ENCODE measurements around the gene SNRPD2. TPM values are rescaled to one million over a fixed set of nuclear protein-coding genes. Genes with fewer than 3 reads are reported as not detected.

The SNRPD2 gene
- total RNA-seq, 2 donors from 2014 or later = 25.1 to 66.4 TPM

GRCh38 chr19:45716359-45717130 is 24.8 kb upstream of the SNRPD2 start:
- no peak for ATAC-seq
- peaks cover 4 to 5% of the 10 kb centered on the region in 2 donors for H3K36me3 ChIP-seq (replicated peaks in 1 of 2; ENCODE audit: insufficient read depth in 1 of 2, low read depth in 2 of 2)
- peak; percentile 37 to 60 (median 43) for DNase-seq
- TF ChIP-seq POLR2A (IDR thresholded peaks at IDR 0.05) = no peak
- TF ChIP-seq CTCF (IDR thresholded peaks at IDR 0.05) = no peak
- WGBS, 2 donors = 2% methylated on average over 24 of the region's 24 CpGs
- H3K4me1 ChIP-seq = peaks cover 31% of the 10 kb centered on the region
- H3K4me3 ChIP-seq = peak overlapping the region; percentile 7 to 30
- peak overlapping the region; percentile 77 to 92 (median 91) for H3K27ac ChIP-seq
- intact Hi-C loops (cut with DNase I) = no loop called here
- no peaks in the 10 kb centered on the region for H3K27me3 ChIP-seq
- no peaks in the 10 kb centered on the region for H3K9me3 ChIP-seq

GRCh38 chr19:45715139-45715538 is 23.4 kb upstream of the SNRPD2 start:
- no peaks in the 10 kb centered on the region for H3K9me3 ChIP-seq
- peaks cover 21% of the 10 kb centered on the region for H3K4me1 ChIP-seq
- H3K36me3 ChIP-seq (replicated peaks in 1 of 2; ENCODE audit: insufficient read depth in 1 of 2, low read depth in 2 of 2) = peaks cover 4 to 5% of the 10 kb centered on the region in 2 donors
- TF ChIP-seq POLR2A (IDR thresholded peaks at IDR 0.05) (no peak), CTCF (IDR thresholded peaks at IDR 0.05) (no peak)
- H3K4me3 ChIP-seq = no peak overlapping the region
- intact Hi-C loops (cut with DNase I) = no loop called here
- H3K27ac ChIP-seq = no peak overlapping the region
- no peak for DNase-seq
- no peaks in the 10 kb centered on the region for H3K27me3 ChIP-seq
- 89 to 93% methylated on average over 3 of the region's 3 CpGs for WGBS, 2 donors
- ATAC-seq = no peak

GRCh38 chr19:45713141-45713540 is 21.4 kb upstream of the SNRPD2 start:
- intact Hi-C loops (cut with DNase I) = no loop called here
- no peak for DNase-seq

GRCh38 chr19:45712699-45713067 is 20.9 kb upstream of the SNRPD2 start:
- H3K4me1 ChIP-seq = peaks cover 9% of the 10 kb centered on the region
- no peaks in the 10 kb centered on the region for H3K27me3 ChIP-seq
- peaks cover 4 to 5% of the 10 kb centered on the region in 2 donors for H3K36me3 ChIP-seq (replicated peaks in 1 of 2; ENCODE audit: insufficient read depth in 1 of 2, low read depth in 2 of 2)
- no peaks in the 10 kb centered on the region for H3K9me3 ChIP-seq
- H3K27ac ChIP-seq = no peak overlapping the region
- DNase-seq (no peak), ATAC-seq (no peak)
- 83 to 91% methylated on average over 6 to 10 of the region's 25 CpGs for WGBS, 2 donors
- H3K4me3 ChIP-seq = no peak overlapping the region
- TF ChIP-seq CTCF (IDR thresholded peaks at IDR 0.05) (no peak), POLR2A (IDR thresholded peaks at IDR 0.05) (no peak)
- intact Hi-C loops (cut with DNase I) = no loop called here

More at GRCh38 chr19:45713141-45713540, 21.4 kb upstream of the SNRPD2 start:
- no peak for ATAC-seq
- H3K4me3 ChIP-seq = no peak overlapping the region
- 94 to 100% methylated on average over 3 to 13 of the region's 15 CpGs for WGBS, 2 donors
- peaks cover 14% of the 10 kb centered on the region for H3K4me1 ChIP-seq
- no peaks in the 10 kb centered on the region for H3K9me3 ChIP-seq
- peaks cover 4 to 5% of the 10 kb centered on the region in 2 donors for H3K36me3 ChIP-seq (replicated peaks in 1 of 2; ENCODE audit: insufficient read depth in 1 of 2, low read depth in 2 of 2)
- no peak for TF ChIP-seq CTCF (IDR thresholded peaks at IDR 0.05)
- TF ChIP-seq POLR2A (IDR thresholded peaks at IDR 0.05) = no peak
- H3K27ac ChIP-seq = no peak overlapping the region
- no peaks in the 10 kb centered on the region for H3K27me3 ChIP-seq
